Cardiac muscle cell (in vitro differentiated cells and primary cell): Measurements from ENCODE around the gene PRKCQ. TPM values are rescaled to one million over a fixed set of nuclear protein-coding genes. Genes with fewer than 3 reads are reported as not detected.

Experiments used
- DNase-seq, 2 donors: peaks; one replicate each; pipeline versions ENCODE4 v3.0.0 to v3.0.0-alpha.2; 2010 to 2017; ENCODE audit warnings: low read depth in 1 of 2, low spot score in 1 of 2
- H3K27ac ChIP-seq: fragments of 200-600 bp; sonication (generic); 2 replicates; pipeline ENCODE4 v1.5.1; 2016
- H3K27me3 ChIP-seq: fragments of 200-600 bp; sonication (generic); 2 replicates; pipeline ENCODE4 v1.6.0; 2016; ENCODE audit warnings: control low read depth
- H3K36me3 ChIP-seq: fragments of 200-600 bp; sonication (generic); 2 replicates; pipeline ENCODE4 v1.5.1; 2016; ENCODE audit warnings: control low read depth
- H3K4me1 ChIP-seq: fragments of 200-600 bp; sonication (generic); 2 replicates; pipeline ENCODE4 v1.8.1; 2017; ENCODE audit warnings: low read depth, mild to moderate bottlenecking, mixed run types
- H3K4me3 ChIP-seq: fragments of 200-600 bp; sonication (generic); 2 replicates; pipeline ENCODE4 v1.5.1; 2016; ENCODE audit warnings: mild to moderate bottlenecking
- H3K9me3 ChIP-seq: fragments of 200-600 bp; sonication (generic); 2 replicates; pipeline ENCODE4 v1.5.1; 2017; ENCODE audit warnings: low read depth, mild to moderate bottlenecking, control low read depth
- CTCF ChIP-seq: IDR thresholded peaks from 2 replicates; pipeline ENCODE4 v1.5.1; 2012; ENCODE audit warnings: low read depth, mild to moderate bottlenecking, low read length
- polyA plus RNA-seq: library from polyadenylated mRNA; unstranded; fragments of >200 nt; fragmentation: Nextera tagmentation; extraction: Ambion mirVana; gene quantifications from 2 replicates; pipeline ENCODE4 v1.2.1, GENCODE V29; 2016
- total RNA-seq: library from RNA; depleted of rRNA; stranded (reverse); fragments of >200 nt; gene quantifications from 2 replicates; pipeline ENCODE4 v1.2.3, GENCODE V29; 2016

The PRKCQ gene
- total and polyA plus RNA-seq, 2 experiments from 2014 or later, result 3.7 to 4.1 TPM

GRCh38 chr10:6486309-6486708 lies 93.8 kb downstream of the PRKCQ start:
- TF ChIP-seq CTCF, result no peak
- no peak for DNase-seq
- H3K27ac ChIP-seq, result no peak overlapping the region
- no peaks in the 10 kb centered on the region for H3K27me3 ChIP-seq
- H3K9me3 ChIP-seq, result no peaks in the 10 kb centered on the region
- H3K4me1 ChIP-seq, result no peaks in the 10 kb centered on the region
- no peak overlapping the region for H3K4me3 ChIP-seq
- H3K36me3 ChIP-seq, result no peaks in the 10 kb centered on the region

GRCh38 chr10:6482737-6483357 lies 97.2 kb downstream of the PRKCQ start:
- TF ChIP-seq CTCF, result no peak
- Histone ChIP-seq H3K9me3 (no peaks in the 10 kb centered on the region), H3K36me3 (no peaks in the 10 kb centered on the region), H3K27ac (no peak overlapping the region), H3K4me1 (no peaks in the 10 kb centered on the region), H3K27me3 (no peaks in the 10 kb centered on the region), H3K4me3 (no peak overlapping the region)
- no peak for DNase-seq

- no peak for DNase-seq
- H3K36me3 ChIP-seq, result no peaks in the 10 kb centered on the region
- TF ChIP-seq CTCF, result no peak
- no peak overlapping the region for H3K4me3 ChIP-seq
- H3K27me3 ChIP-seq, result no peaks in the 10 kb centered on the region
- no peak overlapping the region for H3K27ac ChIP-seq
- H3K4me1 ChIP-seq, result no peaks in the 10 kb centered on the region
- H3K9me3 ChIP-seq, result no peaks in the 10 kb centered on the region
Observed at GRCh38 chr10:6478722-6479121, 101.4 kb downstream of the PRKCQ start.

GRCh38 chr10:6476989-6477388 lies 103.1 kb downstream of the PRKCQ start:
- H3K9me3 ChIP-seq, result no peaks in the 10 kb centered on the region
- H3K36me3 ChIP-seq, result no peaks in the 10 kb centered on the region
- no peak for DNase-seq
- H3K4me1 ChIP-seq, result no peaks in the 10 kb centered on the region
- no peak for TF ChIP-seq CTCF
- no peak overlapping the region for H3K27ac ChIP-seq
- H3K4me3 ChIP-seq, result no peak overlapping the region
- no peaks in the 10 kb centered on the region for H3K27me3 ChIP-seq

- DNase-seq, result no peak
- TF ChIP-seq CTCF, result no peak
- no peaks in the 10 kb centered on the region for H3K36me3 ChIP-seq
- H3K4me3 ChIP-seq, result no peak overlapping the region
- no peaks in the 10 kb centered on the region for H3K27me3 ChIP-seq
- H3K9me3 ChIP-seq, result no peaks in the 10 kb centered on the region
- H3K4me1 ChIP-seq, result no peaks in the 10 kb centered on the region
- no peak overlapping the region for H3K27ac ChIP-seq
Observed at GRCh38 chr10:6474871-6475270, 105.2 kb downstream of the PRKCQ start.

GRCh38 chr10:6473901-6474370 lies 106.1 kb downstream of the PRKCQ start:
- TF ChIP-seq CTCF, result no peak
- Histone ChIP-seq H3K4me3 (no peak overlapping the region), H3K27me3 (no peaks in the 10 kb centered on the region), H3K36me3 (no peaks in the 10 kb centered on the region), H3K27ac (no peak overlapping the region), H3K9me3 (no peaks in the 10 kb centered on the region), H3K4me1 (no peaks in the 10 kb centered on the region)
- no peak for DNase-seq
